GM23338 (cell line): Measurements from ENCODE around the gene MYO1G. TPM values are rescaled to one million over a fixed set of nuclear protein-coding genes. Genes with fewer than 3 reads are reported as not detected.

Source experiments
- ATAC-seq: fragments of 200-7000 bp; cut with Tn5 transposase; 3 replicates; pipeline ENCODE4 v1.9.1; 2020
- DNase-seq: peaks from one replicate; pipeline ENCODE4 v3.0.0-alpha.2; 2015; ENCODE audit warnings: low spot score
- H2AFZ ChIP-seq: fragments of 200-600 bp; sonication (generic); 2 replicates; pipeline ENCODE4 v1.8.0; 2016; ENCODE audit warnings: antibody characterized with exemption, mild to moderate bottlenecking, moderate library complexity
- H3F3A ChIP-seq: fragments of 200-600 bp; sonication (generic); replicated peaks from 2 replicates; pipeline ENCODE4 v1.8.0; 2017; ENCODE audit warnings: antibody characterized with exemption, mixed run types, low read depth
- H3K27ac ChIP-seq: fragments of 200-600 bp; sonication (generic); 2 replicates; pipeline ENCODE4 v1.6.1; 2016; ENCODE audit warnings: low read depth
- H3K27me3 ChIP-seq: fragments of 200-600 bp; sonication (generic); 2 replicates; pipeline ENCODE4 v1.8.0; 2016; ENCODE audit warnings: mild to moderate bottlenecking, mixed run types, moderate library complexity; ENCODE audit not compliant: insufficient read depth
- H3K36me3 ChIP-seq: fragments of 200-600 bp; sonication (generic); 2 replicates; pipeline ENCODE4 v1.8.0; 2016; ENCODE audit warnings: mild to moderate bottlenecking; ENCODE audit not compliant: insufficient read depth
- H3K4me1 ChIP-seq: fragments of 200-600 bp; sonication (generic); 2 replicates; pipeline ENCODE4 v1.8.0; 2016; ENCODE audit warnings: mild to moderate bottlenecking, moderate library complexity; ENCODE audit not compliant: insufficient read depth
- H3K4me2 ChIP-seq: fragments of 200-600 bp; sonication (generic); 2 replicates; pipeline ENCODE4 v1.7.1; 2017; ENCODE audit warnings: mixed run types
- H3K4me3 ChIP-seq: fragments of 200-600 bp; sonication (generic); 2 replicates; pipeline ENCODE4 v1.6.1; 2016; ENCODE audit warnings: mixed run types
- H3K79me2 ChIP-seq: fragments of 200-600 bp; sonication (generic); replicated peaks from 2 replicates; pipeline ENCODE4 v1.8.0; 2017; ENCODE audit warnings: mild to moderate bottlenecking; ENCODE audit not compliant: insufficient read depth
- H3K9me2 ChIP-seq: fragments of 200-600 bp; sonication (generic); 2 replicates; pipeline ENCODE4 v1.8.0; 2017; ENCODE audit not compliant: insufficient read depth
- H4K20me1 ChIP-seq: fragments of 200-600 bp; sonication (generic); replicated peaks from 2 replicates; pipeline ENCODE4 v1.8.0; 2017; ENCODE audit warnings: mild to moderate bottlenecking; ENCODE audit not compliant: insufficient read depth
- H3K27ac Mint-ChIP-seq: 2 replicates; pipeline ENCODE4 v1.8.0; 2020; ENCODE audit warnings: inconsistent platforms, mild to moderate bottlenecking, moderate library complexity, mixed read lengths
- H3K27me3 Mint-ChIP-seq: 3 replicates; pipeline ENCODE4 v1.8.0; 2022; ENCODE audit warnings: low read depth, mild to moderate bottlenecking, moderate library complexity, mixed read lengths, inconsistent platforms; ENCODE audit not compliant: insufficient read depth, poor library complexity
- H3K36me3 Mint-ChIP-seq: 3 replicates; pipeline ENCODE4 v1.8.0; 2021; ENCODE audit warnings: low read depth, mild to moderate bottlenecking, inconsistent platforms, moderate library complexity, mixed read lengths
- H3K4me1 Mint-ChIP-seq: 3 replicates; pipeline ENCODE4 v1.8.0; 2020; ENCODE audit warnings: mild to moderate bottlenecking, inconsistent platforms, mixed read lengths
- H3K4me3 Mint-ChIP-seq: 3 replicates; pipeline ENCODE4 v1.8.0; 2021; ENCODE audit warnings: moderate library complexity, mild to moderate bottlenecking, inconsistent platforms, mixed read lengths
- H3K9me3 Mint-ChIP-seq: 3 replicates; pipeline ENCODE4 v1.8.0; 2020; ENCODE audit warnings: moderate library complexity, mild to moderate bottlenecking, inconsistent platforms, mixed read lengths
- CREB1 ChIP-seq: fragments of 250-450 bp; sonication (Bioruptor Pico); IDR thresholded peaks from 2 replicates; pipeline ENCODE4 v1.5.0; 2020; ENCODE audit warnings: low read depth, mild to moderate bottlenecking, moderate library complexity
- CTCF ChIP-seq, 2 experiments: fragments of 200-600 bp in 1 of 2; sonication (generic) in 1 of 2; conservative IDR thresholded peaks; 2 replicates each; pipeline versions ENCODE4 v1.5.1 to v1.6.1; 2016 to 2017; ENCODE audit warnings: antibody characterized with exemption in 2 of 2, low read depth in 2 of 2, mild to moderate bottlenecking in 2 of 2, moderate library complexity in 1 of 2
- ETS1 ChIP-seq: IDR thresholded peaks from 2 replicates; pipeline ENCODE4 v1.6.1; 2016; ENCODE audit warnings: antibody characterized with exemption
- REST ChIP-seq: IDR thresholded peaks from one replicate; pipeline ENCODE4 v1.6.1; 2018; ENCODE audit warnings: antibody characterized with exemption; ENCODE audit not compliant: unreplicated experiment
- STAT1 ChIP-seq: IDR thresholded peaks from one replicate; pipeline ENCODE4 v1.6.1; 2016; ENCODE audit warnings: antibody characterized with exemption; ENCODE audit not compliant: unreplicated experiment
- ZNF114 ChIP-seq: fragments of 250-450 bp; sonication (Bioruptor Pico); IDR thresholded peaks from 2 replicates; pipeline ENCODE4 v1.5.0; 2020; ENCODE audit warnings: mild to moderate bottlenecking, moderate library complexity
- ZNF462 ChIP-seq: fragments of 250-450 bp; sonication (Bioruptor Pico); IDR thresholded peaks from 2 replicates; pipeline ENCODE4 v1.5.0; 2020; ENCODE audit warnings: mild to moderate bottlenecking, moderate library complexity
- polyA plus RNA-seq: library from polyadenylated mRNA; unstranded; fragments of >200 nt; fragmentation: Nextera tagmentation; extraction: Ambion mirVana; gene quantifications from 2 replicates; pipeline ENCODE4 v1.2.1, GENCODE V29; 2016
- total RNA-seq: library from RNA; depleted of rRNA; stranded (reverse); fragments of >200 nt; shearing (Covaris generic); gene quantifications from 2 replicates; pipeline ENCODE4 v1.2.3, GENCODE V29; 2014

MYO1G gene
- total and polyA plus RNA-seq, 2 experiments from 2014 or later: 0.10 to 0.11 TPM

GRCh38 chr7:44956157-44956766 lies 22.6 kb downstream of the MYO1G start:
- no peaks in the 10 kb centered on the region for H4K20me1 ChIP-seq
- Mint-ChIP-seq H3K36me3 (no peaks in the 10 kb centered on the region), H3K9me3 (peaks cover 3% of the 10 kb centered on the region; the same call in 2 of the 3 replicates), H3K4me1 (no peaks in the 10 kb centered on the region), H3K4me3 (no peak overlapping the region), H3K27me3 (peaks cover 3% of the 10 kb centered on the region), H3K27ac (no peak overlapping the region)
- H3K27ac ChIP-seq: no peak overlapping the region
- H3K9me2 ChIP-seq: no peaks in the 10 kb centered on the region
- no peaks in the 10 kb centered on the region for H3F3A ChIP-seq
- no peak overlapping the region for H3K4me3 ChIP-seq
- H3K36me3 ChIP-seq: no peaks in the 10 kb centered on the region
- H3K4me2 ChIP-seq: no peak overlapping the region
- no peaks in the 10 kb centered on the region for H3K4me1 ChIP-seq
- no peak for DNase-seq
- TF ChIP-seq ETS1: no peak
- no peak for TF ChIP-seq STAT1
- TF ChIP-seq ZNF114 (CRISPR knock-in tag): no peak
- TF ChIP-seq CTCF (conservative IDR thresholded peaks at IDR 0.05; ENCODE audit: low read depth in 2 of 2): no peak
- no peak for TF ChIP-seq ZNF462 (CRISPR knock-in tag)
- no peak for TF ChIP-seq REST
- no peak for TF ChIP-seq CREB1
- no peaks in the 10 kb centered on the region for H3K79me2 ChIP-seq
- ATAC-seq: no peak
- no peaks in the 10 kb centered on the region for H3K27me3 ChIP-seq
- H2AFZ ChIP-seq: no peak overlapping the region
